HG02759 (cell line): ENCODE data around the gene MCC.
A peak's percentile ranks its signal among the peaks of the same experiment; 100 is the strongest.

Source experiments
- ATAC-seq: cut with Tn5 transposase; IDR thresholded peaks from one replicate; pipeline ENCODE4 v1.9.1; 2021; ENCODE audit warnings: mild to moderate bottlenecking, moderate library complexity; ENCODE audit not compliant: unreplicated experiment

MCC gene

DNA sequence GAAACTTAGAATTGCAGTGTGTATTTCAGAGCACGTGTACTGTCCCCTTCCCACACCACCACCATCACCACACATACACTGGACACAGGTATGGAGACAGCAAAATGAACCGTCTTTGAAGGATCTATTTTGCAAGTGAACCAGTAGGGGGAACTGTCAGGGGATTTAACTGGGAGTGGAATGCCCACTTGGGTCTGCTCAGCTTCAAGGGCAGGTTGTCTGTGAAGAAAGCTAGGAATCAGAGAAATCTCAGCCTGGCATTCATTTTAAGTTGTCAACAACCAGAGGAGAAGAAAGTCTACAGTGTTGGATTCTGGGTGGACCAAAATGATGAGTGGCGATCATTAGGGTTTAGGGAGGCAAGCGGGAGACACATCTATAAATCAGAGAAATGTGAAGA lies 364.6 kb downstream of the MCC start:
- ATAC-seq, result peak; percentile 60

DNA sequence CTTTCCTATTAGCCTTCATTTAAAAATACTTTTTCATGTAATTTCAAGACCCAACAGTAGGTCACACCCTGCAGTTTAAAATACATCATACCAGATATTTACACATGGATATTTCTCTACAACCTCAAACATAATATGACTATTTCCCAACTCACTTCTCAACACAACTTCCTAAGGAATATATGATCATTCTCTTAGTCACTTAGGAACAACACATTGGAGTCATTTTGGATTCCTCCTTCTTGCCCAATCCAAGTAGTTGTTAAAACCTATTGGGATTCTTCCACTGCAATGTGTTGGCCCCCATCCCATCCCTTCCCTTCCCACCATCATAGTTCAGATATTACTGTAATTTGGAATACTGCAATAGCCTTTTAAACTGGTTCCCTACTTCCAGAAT lies 366.2 kb downstream of the MCC start:
- ATAC-seq, result no peak

DNA sequence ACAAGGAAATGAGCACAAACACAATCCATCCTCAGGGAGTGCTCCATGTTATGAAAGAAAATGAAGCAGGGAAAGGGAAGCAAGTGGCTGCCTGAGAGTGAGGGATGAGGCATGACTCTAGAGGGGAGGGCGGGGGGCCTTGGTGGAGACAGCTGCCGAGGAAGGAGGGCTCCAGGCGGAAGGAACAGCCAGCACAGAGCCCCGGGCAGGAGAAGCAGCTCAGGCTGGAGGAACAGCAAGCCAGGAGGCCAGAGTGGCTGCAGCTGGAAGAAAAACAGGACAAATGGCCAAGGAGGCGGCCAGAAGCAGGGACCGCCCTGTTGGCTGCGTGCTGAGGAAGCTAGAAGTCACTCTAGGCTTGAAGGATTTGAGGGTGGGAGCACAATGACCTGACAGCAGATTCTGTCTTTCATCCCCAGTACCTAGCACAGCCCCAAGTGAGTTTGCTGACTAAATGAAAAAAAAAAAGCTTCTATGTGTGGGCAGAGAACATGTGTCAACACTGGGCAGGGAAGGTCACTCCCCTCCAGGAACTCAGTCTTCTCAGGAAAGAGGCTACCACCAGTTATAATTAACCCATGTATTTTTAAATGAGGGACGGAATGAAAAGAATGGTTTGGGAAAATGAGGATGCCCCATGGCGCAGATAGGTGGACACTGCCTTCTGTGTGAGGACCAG lies 368.9 kb downstream of the MCC start:
- ATAC-seq, result no peak

DNA sequence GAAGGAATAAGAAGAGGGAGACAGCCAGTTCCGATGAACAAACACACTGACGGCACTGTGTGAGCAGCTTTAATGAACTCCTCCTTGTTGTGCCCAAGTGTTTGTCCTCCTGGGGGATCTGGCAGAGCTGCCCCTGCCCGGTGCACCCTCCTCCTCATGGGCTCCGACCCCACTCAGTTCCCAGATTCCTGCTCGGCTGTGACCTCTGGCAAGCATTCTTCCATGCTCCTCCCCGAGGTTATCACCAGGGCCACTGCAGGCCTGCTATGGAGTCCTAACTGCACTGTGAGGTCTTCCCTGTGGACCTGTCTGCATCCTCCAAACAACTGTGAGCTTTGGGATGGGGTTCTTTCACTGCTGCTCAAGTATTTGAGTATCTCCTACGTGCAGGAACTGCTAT lies 369.5 kb downstream of the MCC start:
- no peak for ATAC-seq

DNA sequence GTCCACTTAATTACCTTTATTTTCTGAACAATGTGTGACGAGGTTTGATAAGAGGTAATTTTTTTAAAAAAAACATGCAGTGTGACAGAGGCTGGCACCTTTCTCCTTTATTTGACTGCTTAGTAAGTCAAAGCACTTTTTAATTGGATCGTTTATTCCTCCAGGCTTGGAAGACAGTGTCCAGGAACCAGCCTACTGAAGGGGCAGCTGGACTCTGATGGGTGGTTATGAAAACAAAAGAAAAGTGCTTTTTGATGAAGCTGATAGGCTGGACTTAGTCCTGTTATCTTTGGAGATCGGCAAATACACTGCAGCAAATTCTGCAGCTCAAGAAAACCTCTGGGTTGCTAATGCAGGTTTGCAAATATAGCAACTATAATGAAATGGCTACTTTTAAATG lies 370.0 kb downstream of the MCC start:
- ATAC-seq, result no peak

DNA sequence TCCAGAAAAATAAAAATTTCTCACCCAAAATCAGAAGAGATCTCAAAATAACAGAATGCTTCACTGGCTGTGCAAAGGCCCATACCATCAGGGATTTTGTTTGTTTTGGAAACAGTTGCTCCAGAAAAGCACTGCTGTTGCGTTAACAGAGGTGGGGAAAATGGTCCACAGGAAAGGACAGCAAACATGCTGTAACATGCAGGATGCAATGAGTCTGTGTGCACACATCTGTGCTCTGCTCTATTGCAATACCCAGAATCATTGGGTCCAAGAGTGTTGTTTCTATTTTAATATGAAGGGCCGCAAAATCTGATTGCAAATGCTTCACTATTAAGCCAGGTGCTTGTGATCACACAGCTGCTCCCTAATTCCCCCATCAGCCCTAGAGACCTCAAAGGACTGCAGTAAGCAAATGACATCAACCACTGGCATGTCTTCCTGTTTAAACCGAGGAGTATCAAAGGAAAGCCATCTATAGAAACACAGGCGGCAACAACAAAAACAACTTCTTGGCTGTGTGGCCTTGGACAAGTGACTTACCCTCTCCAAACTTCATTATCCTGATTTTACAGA lies 370.6 kb downstream of the MCC start:
- no peak for ATAC-seq

DNA sequence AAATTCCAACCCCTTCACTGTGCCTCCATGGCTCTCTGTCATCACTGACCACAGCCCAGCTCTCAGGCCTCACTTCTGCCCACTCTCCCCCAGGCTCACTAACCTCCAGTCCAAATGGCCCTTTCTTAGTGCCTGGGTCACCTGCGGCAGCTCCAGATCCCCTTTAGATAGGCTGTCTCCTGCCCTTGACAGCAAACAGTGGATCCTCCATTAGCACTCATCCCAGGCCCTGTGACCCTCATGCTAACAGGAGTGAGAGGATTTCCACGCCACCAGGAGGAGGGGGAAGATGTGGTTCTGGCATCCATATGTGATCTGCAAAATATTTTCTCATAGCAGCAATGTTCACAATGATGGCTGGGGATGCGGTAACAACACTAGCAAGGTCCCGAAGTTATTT lies 372.3 kb downstream of the MCC start:
- no peak for ATAC-seq

DNA sequence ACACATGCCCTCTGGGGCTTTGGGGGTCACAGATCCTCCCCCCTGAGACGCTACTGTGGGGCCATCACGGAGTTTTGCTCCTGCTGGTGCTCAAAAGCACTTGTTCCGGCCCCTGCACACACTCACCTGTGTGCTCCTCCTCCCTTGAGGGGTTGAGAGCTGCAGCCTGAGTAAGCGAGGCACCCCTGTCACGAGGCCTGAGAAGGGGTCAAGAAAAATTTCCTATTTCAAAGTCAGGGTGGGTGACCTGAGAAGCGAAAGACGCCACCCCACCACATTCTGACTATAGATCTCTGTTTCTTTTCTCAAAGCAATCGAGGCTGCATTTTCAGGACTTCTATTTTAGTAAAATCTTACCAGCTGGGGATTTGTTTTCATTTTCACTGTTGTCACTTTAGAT lies 373.2 kb downstream of the MCC start:
- peak; percentile 57 for ATAC-seq

DNA sequence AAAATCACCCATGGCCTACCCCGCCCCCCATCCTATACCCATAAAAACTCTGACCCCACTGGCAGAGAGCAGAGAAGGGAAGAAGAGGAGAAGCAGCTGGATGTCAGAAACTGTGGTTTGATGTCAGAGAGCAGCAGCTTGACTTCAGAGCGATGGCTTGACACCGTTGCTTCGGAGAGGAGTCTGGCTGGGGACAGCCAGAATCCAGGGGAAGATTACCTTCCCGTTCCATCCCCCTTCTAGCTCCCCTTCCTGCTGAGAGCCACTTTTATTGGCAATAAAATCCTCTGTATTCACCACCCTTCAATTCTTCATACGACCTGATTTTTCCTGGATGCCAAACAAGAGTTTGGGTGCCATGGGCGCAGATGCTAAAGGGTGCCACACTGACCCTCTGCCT lies 373.7 kb downstream of the MCC start:
- ATAC-seq, result no peak

DNA sequence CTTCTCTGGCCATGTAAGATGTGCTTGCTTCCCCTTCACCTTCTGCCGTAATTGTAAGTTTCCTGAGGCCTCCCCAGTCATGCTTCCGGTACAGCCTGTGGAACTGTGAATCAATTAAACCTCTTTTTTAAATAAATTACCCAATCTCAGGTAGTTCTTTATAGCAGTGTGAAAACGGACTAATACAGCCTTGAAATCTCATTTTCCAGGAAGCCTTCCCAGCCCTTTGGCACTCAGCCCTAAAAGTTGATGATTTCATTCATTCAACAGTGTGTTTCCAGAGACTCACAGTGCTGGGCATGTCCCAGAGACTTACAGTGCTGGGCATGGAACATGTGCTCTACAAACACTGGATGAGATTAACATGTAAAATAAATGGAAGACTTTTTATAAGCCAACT lies 375.8 kb downstream of the MCC start:
- no peak for ATAC-seq

DNA sequence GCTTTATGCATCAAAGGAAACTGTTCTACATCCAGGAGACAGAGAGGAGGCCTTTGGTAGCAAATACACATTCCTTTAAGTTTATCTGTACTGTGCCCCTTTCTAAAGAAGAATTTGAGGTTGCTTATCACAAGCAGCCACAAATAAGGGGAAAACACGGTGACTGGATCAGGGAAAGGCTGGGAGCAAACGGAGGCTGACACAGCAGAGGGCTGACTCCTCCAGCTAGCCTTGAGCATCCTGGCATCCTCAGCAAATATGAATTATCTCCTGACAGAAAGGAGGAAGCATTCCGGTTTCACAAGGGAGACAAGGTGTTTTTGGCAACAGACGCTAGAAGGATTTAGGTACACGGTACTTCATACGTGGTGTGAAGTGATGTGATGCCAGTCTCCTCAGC lies 378.1 kb downstream of the MCC start:
- ATAC-seq, result no peak

DNA sequence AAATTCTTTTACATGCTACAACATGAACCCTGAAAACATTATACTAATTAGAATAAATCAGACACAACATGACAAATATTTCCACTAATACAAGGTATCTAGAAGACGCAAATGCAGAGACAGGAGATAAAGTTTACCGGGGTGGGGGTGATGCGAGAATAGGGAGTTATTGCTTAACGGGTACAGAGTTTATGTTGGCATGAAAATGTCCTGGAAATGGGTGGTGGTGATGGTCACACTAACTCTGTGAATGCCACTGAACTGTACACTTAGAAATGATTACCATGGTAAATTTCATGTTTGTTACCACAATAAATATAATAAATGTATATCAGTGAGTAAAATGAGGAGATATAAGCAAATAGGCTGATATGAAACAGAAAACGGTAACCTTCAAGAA lies 378.9 kb downstream of the MCC start:
- ATAC-seq, result no peak

DNA sequence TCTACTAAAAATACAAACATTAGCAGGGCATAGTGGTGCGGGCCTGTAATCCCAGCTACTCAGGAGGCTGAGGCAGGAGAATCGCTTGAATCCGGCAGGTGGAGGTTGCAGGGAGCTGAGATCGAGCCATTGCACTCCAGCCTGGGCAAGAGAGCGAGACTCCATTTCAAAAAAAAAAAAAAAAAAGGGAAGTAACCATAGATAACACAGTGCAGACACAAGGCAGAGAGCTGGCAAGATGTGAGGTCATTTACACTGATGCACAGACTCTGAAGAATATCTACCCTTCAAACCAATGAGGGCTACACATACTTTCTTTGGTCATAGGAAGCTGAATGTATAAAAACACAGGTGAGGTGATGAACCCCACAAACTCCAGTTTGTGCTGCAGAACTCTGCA lies 379.8 kb downstream of the MCC start:
- ATAC-seq, result no peak

DNA sequence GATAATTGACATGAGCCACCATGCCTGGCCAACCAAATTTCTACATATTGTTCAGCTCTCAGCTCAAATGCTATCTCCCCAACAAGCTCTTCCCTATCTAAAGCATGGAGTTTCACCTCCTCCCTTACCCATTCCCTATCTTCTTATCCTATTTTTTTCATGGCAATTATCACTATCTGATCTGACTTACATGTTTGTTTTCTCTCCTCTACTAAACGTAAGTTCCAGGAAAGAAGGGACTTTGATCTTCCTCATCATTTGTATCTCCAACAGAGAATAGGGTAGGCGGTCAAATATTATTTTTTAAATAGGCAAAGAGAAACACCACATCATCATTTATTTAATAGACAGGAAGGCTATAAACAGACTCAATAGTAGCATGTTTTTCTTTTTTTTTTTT lies 381.4 kb downstream of the MCC start:
- no peak for ATAC-seq

DNA sequence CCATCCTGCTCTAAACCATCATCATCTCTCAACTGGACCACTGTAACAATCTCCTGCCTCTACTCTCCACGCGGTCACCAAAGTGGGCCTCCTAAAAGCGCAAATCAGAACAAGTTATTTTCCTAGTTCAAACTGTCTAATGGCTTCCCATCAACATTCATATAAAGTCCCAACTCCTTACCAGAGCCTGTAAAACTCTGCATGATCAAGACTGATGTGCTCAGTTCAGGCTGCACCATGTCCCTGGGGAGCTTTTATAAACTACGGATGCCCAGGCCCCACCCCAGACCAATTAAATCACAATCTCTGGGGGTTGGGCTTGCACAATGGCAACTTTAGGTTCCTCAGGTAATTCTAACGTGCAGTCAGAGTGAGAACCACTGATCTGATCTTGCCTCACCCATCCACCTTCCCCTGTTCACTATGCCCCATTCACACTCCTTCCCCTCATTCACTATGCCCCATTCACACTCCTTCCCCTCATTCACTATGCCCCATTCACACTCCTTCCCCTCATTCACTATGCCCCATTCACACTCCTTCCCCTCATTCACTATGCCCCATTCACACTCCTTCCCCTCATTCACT lies 382.5 kb downstream of the MCC start:
- no peak for ATAC-seq

DNA sequence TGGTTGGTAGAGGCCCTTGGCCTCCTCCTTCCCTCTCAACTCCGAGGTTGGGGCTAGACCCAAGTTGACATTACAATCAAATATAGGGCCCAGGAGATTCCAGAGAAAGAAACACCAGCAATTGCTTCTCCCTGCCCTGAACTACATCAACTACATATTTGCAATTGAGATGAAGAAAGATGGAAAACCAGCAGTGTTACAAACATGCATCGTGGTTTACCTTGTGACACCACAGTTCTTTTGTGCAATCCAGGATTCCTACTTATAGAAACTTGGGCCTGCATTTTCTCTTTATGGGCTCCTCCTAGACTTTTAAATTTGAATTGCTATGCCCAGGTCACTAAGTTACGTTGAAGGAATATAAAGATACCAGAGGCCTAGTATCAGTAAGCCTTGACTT lies 384.9 kb downstream of the MCC start:
- ATAC-seq, result no peak

DNA sequence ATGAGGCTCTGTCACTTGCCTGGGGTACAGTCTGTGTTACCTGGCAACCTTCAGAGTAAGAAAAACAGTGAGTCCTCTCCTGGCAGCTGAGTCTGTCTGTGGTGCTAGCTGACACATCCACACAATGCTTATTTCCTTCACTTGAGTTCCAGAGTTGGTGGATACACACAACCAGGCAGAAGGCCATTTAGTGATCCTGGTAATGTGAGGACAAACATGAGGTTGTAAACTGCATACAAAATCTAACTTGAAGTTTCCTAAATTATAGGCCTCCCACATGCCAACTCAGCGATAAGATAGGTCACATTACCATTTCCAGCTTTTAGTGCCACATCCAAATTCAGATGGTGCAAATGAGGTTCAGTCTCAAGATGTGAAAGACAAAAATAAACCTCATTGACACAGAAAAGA lies 386.1 kb downstream of the MCC start:
- no peak for ATAC-seq

DNA sequence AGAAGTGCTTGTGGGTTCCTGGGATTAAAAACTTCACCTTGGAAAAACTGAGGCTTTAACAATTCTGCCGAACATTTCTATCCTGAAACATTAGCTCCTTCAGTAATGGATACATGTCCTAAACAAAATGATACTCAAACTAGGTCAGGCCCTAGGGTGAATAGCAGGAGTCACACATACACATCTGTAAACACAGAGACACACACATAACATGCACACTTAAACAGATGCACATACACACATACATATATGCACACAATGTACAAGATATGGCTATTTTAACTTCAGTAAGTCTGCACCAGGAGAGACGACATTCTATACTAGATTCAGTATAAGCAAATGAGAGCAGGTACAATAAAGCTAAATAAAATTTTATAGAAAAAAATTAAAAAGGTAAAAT lies 387.3 kb downstream of the MCC start:
- ATAC-seq, result no peak

DNA sequence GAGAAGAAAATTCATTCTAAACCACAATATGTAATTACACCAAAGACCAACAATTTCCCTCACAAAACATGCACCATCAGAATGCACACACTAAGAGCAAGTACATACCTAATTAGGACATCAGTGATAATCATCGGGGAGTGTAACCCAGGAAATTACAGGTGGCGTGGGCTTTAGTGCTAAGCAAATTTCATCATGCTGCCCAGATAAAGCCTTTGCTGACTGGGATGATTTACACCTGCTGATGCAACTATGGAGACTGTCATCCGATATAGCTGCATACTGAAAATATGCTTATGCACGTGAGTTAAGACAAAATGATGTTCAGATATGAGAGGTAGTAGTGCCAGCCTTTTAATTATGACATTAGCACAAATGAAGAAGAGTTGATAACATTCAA lies 388.4 kb downstream of the MCC start:
- no peak for ATAC-seq

DNA sequence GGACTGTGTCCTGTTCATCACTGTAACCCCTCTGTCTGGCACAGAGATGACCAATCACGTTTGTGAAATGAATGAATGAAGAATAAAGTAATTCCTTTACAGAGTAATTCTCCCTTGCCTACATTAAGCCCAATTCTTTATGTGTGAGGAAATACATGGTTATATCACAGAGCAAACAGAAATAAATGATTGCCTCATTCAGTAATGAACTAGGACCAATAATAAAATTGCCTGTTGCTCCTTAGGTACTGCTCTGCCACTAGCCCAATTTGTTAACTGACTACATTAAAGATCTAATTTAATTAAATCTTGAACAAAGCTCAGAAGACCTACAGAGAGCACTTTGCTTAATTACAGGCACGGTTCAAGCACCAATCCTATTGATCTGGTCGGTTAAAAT lies 389.9 kb downstream of the MCC start:
- no peak for ATAC-seq

DNA sequence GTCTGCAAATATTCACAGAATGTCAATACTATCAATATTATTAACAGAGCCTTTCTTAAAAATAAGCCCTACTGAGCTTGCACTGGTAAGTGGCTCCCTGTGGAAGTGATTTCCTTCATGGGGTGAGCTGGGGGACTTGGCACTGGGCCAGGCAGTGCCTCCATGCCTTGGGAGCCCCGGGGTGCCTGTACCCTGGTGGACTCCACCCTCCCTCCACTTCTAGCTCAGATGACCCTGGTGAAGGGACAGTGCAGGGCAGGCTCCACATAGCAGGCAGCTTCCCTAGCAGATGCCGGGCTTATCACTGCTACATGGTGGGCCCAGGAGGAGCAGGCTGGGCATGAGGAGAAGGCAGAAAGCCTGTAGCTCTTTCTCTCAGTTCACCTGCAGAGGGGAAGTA lies 392.4 kb downstream of the MCC start:
- no peak for ATAC-seq

DNA sequence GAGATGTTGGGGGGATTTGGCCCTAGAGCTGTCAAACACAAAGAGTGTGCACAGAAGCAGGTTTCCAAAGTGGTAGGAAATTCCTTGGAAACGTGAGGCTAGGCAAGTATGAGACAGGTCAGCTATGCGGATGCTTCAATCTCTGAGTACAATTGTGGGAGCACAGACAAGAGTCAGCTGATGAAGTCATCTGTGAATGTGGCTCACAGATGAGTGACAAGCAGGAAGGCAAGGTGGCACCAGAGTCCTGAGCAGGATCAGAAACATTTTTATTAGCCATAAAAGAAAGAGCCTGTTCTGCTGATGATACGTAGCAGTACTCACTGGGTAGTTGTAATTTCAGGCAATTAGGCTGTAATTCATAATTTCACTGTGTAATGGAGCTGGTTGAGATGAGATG lies 394.7 kb downstream of the MCC start:
- no peak for ATAC-seq

DNA sequence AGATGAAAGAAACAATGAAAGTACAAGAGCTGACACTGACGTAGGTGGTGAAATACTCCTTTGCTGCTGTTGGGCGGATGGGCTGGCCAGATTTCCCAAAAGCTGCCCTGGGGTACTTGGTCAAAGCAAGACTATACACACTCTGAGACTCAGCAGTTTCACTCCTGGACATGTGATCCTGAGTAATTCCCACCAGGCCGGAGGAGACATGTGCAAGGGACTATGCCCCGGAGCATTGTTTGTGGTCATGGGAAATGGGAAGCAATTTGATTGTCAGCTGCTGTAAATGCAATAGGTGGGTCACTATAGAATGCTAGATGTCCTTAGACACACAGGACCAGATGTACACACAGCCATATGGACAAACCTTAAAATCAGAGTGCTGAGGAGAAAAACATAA lies 395.6 kb downstream of the MCC start:
- ATAC-seq, result no peak
